ENCODE results near the gene SLC22A31. TPM values are rescaled to one million over a fixed set of nuclear protein-coding genes. Genes with fewer than 3 reads are reported as not detected.

Gene SLC22A31
- total and polyA plus RNA-seq, 4 donors, result 25.2 to 285 (median 153) TPM

DNA sequence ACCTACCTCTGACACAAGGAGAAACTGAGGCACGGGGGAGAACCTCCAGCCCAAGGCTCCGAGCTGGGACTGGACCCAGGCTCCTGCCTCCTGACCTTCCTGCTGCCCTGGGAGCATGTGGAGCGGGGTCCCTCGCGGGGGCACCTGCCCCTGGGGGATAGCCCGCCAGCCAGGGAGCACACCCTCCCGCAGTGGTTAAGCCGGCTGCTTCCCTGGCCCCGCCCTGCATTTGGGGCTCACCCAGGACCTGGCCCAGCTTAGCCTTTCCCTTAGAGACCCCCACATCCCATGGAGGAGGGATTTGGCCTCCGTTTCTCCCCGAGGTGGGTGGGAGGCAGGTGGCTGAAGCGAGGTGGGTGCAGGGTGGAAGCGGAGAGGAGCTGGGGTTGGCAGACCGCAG lies 30.6 kb downstream of the SLC22A31 start:
- no peak overlapping the region for H3K27ac ChIP-seq (ENCODE audit: low read depth in 1 of 2, low read length in 1 of 2)
- no peak for DNase-seq
- no peak overlapping the region for H3K9ac ChIP-seq (ENCODE audit: insufficient read depth in 1 of 2, low read length in 2 of 2)
- no peak overlapping the region for H3K4me3 ChIP-seq
- peaks cover 0 to 6% (median 2%) of the 10 kb centered on the region in 3 donors for H3K27me3 ChIP-seq (ENCODE audit: control insufficient read depth in 3 of 3, insufficient read depth in 3 of 3, low read length in 2 of 3)
- H3K36me3 ChIP-seq (ENCODE audit: control insufficient read depth in 4 of 4, insufficient read depth in 4 of 4, low read length in 4 of 4), result no peaks in the 10 kb centered on the region
- 77 to 80% methylated on average over 14 of the region's 14 CpGs for WGBS, 2 donors
- ATAC-seq (ENCODE audit: insufficient read depth, low FRiP score), result no peak
- no peak for TF ChIP-seq CTCF (IDR thresholded peaks at IDR 0.05; ENCODE audit: control extremely low read depth, extremely low read depth)
- H3K4me1 ChIP-seq (ENCODE audit: control insufficient read depth in 5 of 5, insufficient read depth in 5 of 5, low read length in 5 of 5), result peaks cover 0 to 38% (median 14%) of the 10 kb centered on the region in 5 donors
- H3K9me3 ChIP-seq (ENCODE audit: control insufficient read depth in 4 of 4, insufficient read depth in 3 of 4, low read length in 3 of 4), result no peaks in the 10 kb centered on the region

- DNase-seq, result no peak
- H3K27ac ChIP-seq (ENCODE audit: low read depth in 1 of 2, low read length in 1 of 2), result no peak overlapping the region
- no peak overlapping the region for H3K4me3 ChIP-seq
- no peak for TF ChIP-seq CTCF (IDR thresholded peaks at IDR 0.05; ENCODE audit: control extremely low read depth, extremely low read depth)
- no peaks in the 10 kb centered on the region for H3K9me3 ChIP-seq (ENCODE audit: control insufficient read depth in 4 of 4, insufficient read depth in 3 of 4, low read length in 3 of 4)
- H3K9ac ChIP-seq (ENCODE audit: insufficient read depth in 1 of 2, low read length in 2 of 2), result no peak overlapping the region
- no peak for ATAC-seq (ENCODE audit: insufficient read depth, low FRiP score)
- peaks cover 0 to 6% (median 2%) of the 10 kb centered on the region in 3 donors for H3K27me3 ChIP-seq (ENCODE audit: control insufficient read depth in 3 of 3, insufficient read depth in 3 of 3, low read length in 2 of 3)
- 66 to 81% methylated on average over 23 of the region's 23 CpGs for WGBS, 2 donors
- H3K4me1 ChIP-seq (ENCODE audit: control insufficient read depth in 5 of 5, insufficient read depth in 5 of 5, low read length in 5 of 5), result peaks cover 0 to 35% (median 12%) of the 10 kb centered on the region in 5 donors
- H3K36me3 ChIP-seq (ENCODE audit: control insufficient read depth in 4 of 4, insufficient read depth in 4 of 4, low read length in 4 of 4), result no peaks in the 10 kb centered on the region
Observed at GRCh38 chr16:89168381-89169189, 31.8 kb downstream of the SLC22A31 start.

DNA sequence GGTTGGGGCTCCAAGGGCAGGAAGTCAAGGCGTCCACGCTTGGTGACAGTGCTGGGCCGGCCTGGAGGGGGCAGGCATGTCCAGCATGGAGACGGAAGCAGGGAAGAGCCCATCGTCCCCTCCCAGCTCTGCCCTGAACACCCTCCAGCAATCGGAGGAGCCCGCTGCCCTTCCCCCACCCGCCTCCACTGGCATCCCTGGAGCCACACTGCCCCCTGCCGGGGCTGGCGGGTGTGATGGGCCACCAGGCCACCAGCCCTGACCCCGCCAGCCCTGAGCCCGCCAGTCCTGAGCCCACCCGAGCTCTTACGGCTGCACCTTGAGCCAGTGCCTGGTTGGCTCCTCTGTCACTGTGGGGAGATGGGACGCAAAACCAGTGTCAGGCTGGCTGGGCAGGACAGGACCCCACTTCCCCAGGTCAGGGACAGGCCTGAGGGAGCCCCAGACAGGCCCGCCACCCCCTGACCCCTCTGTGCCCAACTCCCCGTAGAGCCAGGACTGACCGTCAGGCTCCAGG lies 32.9 kb downstream of the SLC22A31 start:
- Histone ChIP-seq H3K9ac (ENCODE audit: insufficient read depth in 1 of 2, low read length in 2 of 2) (no peak overlapping the region), H3K4me1 (ENCODE audit: control insufficient read depth in 5 of 5, insufficient read depth in 5 of 5, low read length in 5 of 5) (peaks cover 0 to 24% (median 12%) of the 10 kb centered on the region in 5 donors), H3K27me3 (ENCODE audit: control insufficient read depth in 3 of 3, insufficient read depth in 3 of 3, low read length in 2 of 3) (peaks cover 0 to 6% (median 2%) of the 10 kb centered on the region in 3 donors), H3K9me3 (ENCODE audit: control insufficient read depth in 4 of 4, insufficient read depth in 3 of 4, low read length in 3 of 4) (no peaks in the 10 kb centered on the region), H3K36me3 (ENCODE audit: control insufficient read depth in 4 of 4, insufficient read depth in 4 of 4, low read length in 4 of 4) (no peaks in the 10 kb centered on the region), H3K27ac (ENCODE audit: low read depth in 1 of 2, low read length in 1 of 2) (no peak overlapping the region), H3K4me3 (no peak overlapping the region)
- 14 to 24% methylated on average over 14 to 18 of the region's 18 CpGs for WGBS, 2 donors
- TF ChIP-seq CTCF (IDR thresholded peaks at IDR 0.05; ENCODE audit: control extremely low read depth, extremely low read depth), result peak; percentile 77
- ATAC-seq (ENCODE audit: insufficient read depth, low FRiP score) (peak; percentile 22), DNase-seq (peak; percentile 79 to 89 (median 84))
